ENCODE measurements around the gene CCDC13.

DNA sequence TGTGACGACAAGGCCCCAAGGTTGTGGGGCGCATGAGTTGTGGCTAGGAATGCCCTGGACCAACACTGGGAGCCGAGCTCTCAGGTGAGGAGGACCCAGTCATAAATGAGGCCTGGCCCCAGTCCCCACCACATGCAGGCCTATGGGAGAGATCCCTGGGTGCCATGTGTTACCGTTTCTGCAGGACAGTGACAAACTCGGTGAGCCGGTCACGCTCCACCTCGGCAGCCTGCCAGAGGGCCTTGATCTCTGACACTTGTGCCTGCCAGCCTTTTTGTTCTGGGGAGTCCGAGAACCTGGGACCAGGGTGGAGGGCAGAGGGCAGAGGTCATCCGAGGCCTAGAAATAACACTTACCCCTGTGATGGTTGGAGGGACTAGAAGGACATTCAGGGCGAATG, 42.8 kb downstream of the CCDC13 start:
- no peak for TF ChIP-seq POLR2A (IDR thresholded peaks at IDR 0.05)
- TF ChIP-seq, protein P1, sequence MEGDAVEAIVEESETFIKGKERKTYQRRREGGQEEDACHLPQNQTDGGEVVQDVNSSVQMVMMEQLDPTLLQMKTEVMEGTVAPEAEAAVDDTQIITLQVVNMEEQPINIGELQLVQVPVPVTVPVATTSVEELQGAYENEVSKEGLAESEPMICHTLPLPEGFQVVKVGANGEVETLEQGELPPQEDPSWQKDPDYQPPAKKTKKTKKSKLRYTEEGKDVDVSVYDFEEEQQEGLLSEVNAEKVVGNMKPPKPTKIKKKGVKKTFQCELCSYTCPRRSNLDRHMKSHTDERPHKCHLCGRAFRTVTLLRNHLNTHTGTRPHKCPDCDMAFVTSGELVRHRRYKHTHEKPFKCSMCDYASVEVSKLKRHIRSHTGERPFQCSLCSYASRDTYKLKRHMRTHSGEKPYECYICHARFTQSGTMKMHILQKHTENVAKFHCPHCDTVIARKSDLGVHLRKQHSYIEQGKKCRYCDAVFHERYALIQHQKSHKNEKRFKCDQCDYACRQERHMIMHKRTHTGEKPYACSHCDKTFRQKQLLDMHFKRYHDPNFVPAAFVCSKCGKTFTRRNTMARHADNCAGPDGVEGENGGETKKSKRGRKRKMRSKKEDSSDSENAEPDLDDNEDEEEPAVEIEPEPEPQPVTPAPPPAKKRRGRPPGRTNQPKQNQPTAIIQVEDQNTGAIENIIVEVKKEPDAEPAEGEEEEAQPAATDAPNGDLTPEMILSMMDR (IDR thresholded peaks at IDR 0.05) = no peak
